HAP-1 (cell line): ENCODE data around the gene CABCOCO1.

Source experiments
- DNase-seq, 2 experiments: peaks; one replicate each; pipeline ENCODE4 v3.0.0-alpha.2; 2016 to 2020; ENCODE audit warnings: low spot score in 2 of 2
- H3K27me3 ChIP-seq: fragments of 250-450 bp; sonication (Bioruptor Pico); 2 replicates; pipeline ENCODE4 v1.5.1; 2020; ENCODE audit warnings: low read depth, mild to moderate bottlenecking, moderate library complexity
- H3K36me3 ChIP-seq: fragments of 250-450 bp; sonication (Bioruptor Pico); replicated peaks from 2 replicates; pipeline ENCODE4 v1.5.1; 2020; ENCODE audit warnings: mild to moderate bottlenecking
- H3K4me1 ChIP-seq: fragments of 250-450 bp; sonication (Bioruptor Pico); 2 replicates; pipeline ENCODE4 v1.5.1; 2020; ENCODE audit warnings: mild to moderate bottlenecking
- H3K4me3 ChIP-seq: fragments of 250-450 bp; sonication (Bioruptor Pico); 2 replicates; pipeline ENCODE4 v1.5.1; 2020; ENCODE audit warnings: mild to moderate bottlenecking, moderate library complexity
- H3K9me3 ChIP-seq: fragments of 250-450 bp; sonication (Bioruptor Pico); 2 replicates; pipeline ENCODE4 v1.5.1; 2020; ENCODE audit warnings: mild to moderate bottlenecking, moderate library complexity
- in situ Hi-C: fragments of 300-500 bp; cut with MboI; formaldehyde crosslinking; loops from 3 replicates; pipeline ENCODE4 v1.14.3; 2020; ENCODE audit warnings: low sequenced_read_pairs, inconsistent platforms, mixed read lengths

The CABCOCO1 gene

GRCh38 chr10:61758433-61758832, 95.7 kb downstream of the CABCOCO1 start:
- no peaks in the 10 kb centered on the region for H3K27me3 ChIP-seq
- no peaks in the 10 kb centered on the region for H3K9me3 ChIP-seq
- H3K4me3 ChIP-seq, result no peak overlapping the region
- DNase-seq, result no peak
- in situ Hi-C loops, result no loop called here
- no peaks in the 10 kb centered on the region for H3K36me3 ChIP-seq
- H3K4me1 ChIP-seq, result peaks cover 25% of the 10 kb centered on the region

GRCh38 chr10:61759751-61760150, 97.0 kb downstream of the CABCOCO1 start:
- H3K36me3 ChIP-seq, result no peaks in the 10 kb centered on the region
- H3K9me3 ChIP-seq, result no peaks in the 10 kb centered on the region; the same call in 1 of the 2 replicates
- H3K4me1 ChIP-seq, result peaks cover 23% of the 10 kb centered on the region
- no peak for DNase-seq
- no peaks in the 10 kb centered on the region for H3K27me3 ChIP-seq
- in situ Hi-C loops, result no loop called here
- H3K4me3 ChIP-seq, result no peak overlapping the region

GRCh38 chr10:61760943-61761824, 98.5 kb downstream of the CABCOCO1 start:
- peaks cover 23% of the 10 kb centered on the region for H3K4me1 ChIP-seq
- no peak for DNase-seq
- in situ Hi-C loops, result no loop called here

GRCh38 chr10:61761825-61762217, 99.1 kb downstream of the CABCOCO1 start:
- H3K4me1 ChIP-seq, result peaks cover 25% of the 10 kb centered on the region
- H3K4me3 ChIP-seq, result no peak overlapping the region
- in situ Hi-C loops, result no loop called here
- H3K27me3 ChIP-seq, result no peaks in the 10 kb centered on the region
- no peak for DNase-seq
- no peaks in the 10 kb centered on the region; the same call in 1 of the 2 replicates for H3K9me3 ChIP-seq
- H3K36me3 ChIP-seq, result no peaks in the 10 kb centered on the region

More at GRCh38 chr10:61760943-61761824, 98.5 kb downstream of the CABCOCO1 start:
- Histone ChIP-seq H3K27me3 (no peaks in the 10 kb centered on the region), H3K36me3 (no peaks in the 10 kb centered on the region), H3K9me3 (no peaks in the 10 kb centered on the region; the same call in 1 of the 2 replicates), H3K4me3 (no peak overlapping the region)

- Histone ChIP-seq H3K36me3 (no peaks in the 10 kb centered on the region), H3K27me3 (no peaks in the 10 kb centered on the region), H3K4me1 (peaks cover 27% of the 10 kb centered on the region), H3K9me3 (no peaks in the 10 kb centered on the region; the same call in 1 of the 2 replicates), H3K4me3 (no peak overlapping the region)
- no peak for DNase-seq
- in situ Hi-C loops, result no loop called here
These were observed 101.0 kb downstream of the CABCOCO1 start for GRCh38 chr10:61763778-61764177.

- in situ Hi-C loops, result no loop called here
- DNase-seq, result no peak
These were observed 101.8 kb downstream of the CABCOCO1 start for GRCh38 chr10:61764486-61764885.

GRCh38 chr10:61765176-61766087, 102.7 kb downstream of the CABCOCO1 start:
- H3K4me1 ChIP-seq, result peaks cover 27% of the 10 kb centered on the region
- no peak overlapping the region for H3K4me3 ChIP-seq
- no peaks in the 10 kb centered on the region; the same call in 1 of the 2 replicates for H3K9me3 ChIP-seq
- no peak for DNase-seq
- H3K36me3 ChIP-seq, result no peaks in the 10 kb centered on the region
- H3K27me3 ChIP-seq, result no peaks in the 10 kb centered on the region
- in situ Hi-C loops, result no loop called here

More at GRCh38 chr10:61764486-61764885, 101.8 kb downstream of the CABCOCO1 start:
- Histone ChIP-seq H3K27me3 (no peaks in the 10 kb centered on the region), H3K9me3 (no peaks in the 10 kb centered on the region; the same call in 1 of the 2 replicates), H3K36me3 (no peaks in the 10 kb centered on the region), H3K4me1 (peaks cover 27% of the 10 kb centered on the region), H3K4me3 (no peak overlapping the region)

GRCh38 chr10:61766927-61767326, 104.2 kb downstream of the CABCOCO1 start:
- Histone ChIP-seq H3K4me3 (no peak overlapping the region), H3K27me3 (no peaks in the 10 kb centered on the region), H3K9me3 (no peaks in the 10 kb centered on the region; the same call in 1 of the 2 replicates), H3K36me3 (no peaks in the 10 kb centered on the region), H3K4me1 (peaks cover 16% of the 10 kb centered on the region)
- DNase-seq, result no peak
- in situ Hi-C loops, result no loop called here

GRCh38 chr10:61774031-61774430, 111.3 kb downstream of the CABCOCO1 start:
- H3K9me3 ChIP-seq, result no peaks in the 10 kb centered on the region
- no peaks in the 10 kb centered on the region for H3K27me3 ChIP-seq
- in situ Hi-C loops, result no loop called here
- H3K4me3 ChIP-seq, result no peak overlapping the region
- no peaks in the 10 kb centered on the region for H3K4me1 ChIP-seq
- no peaks in the 10 kb centered on the region for H3K36me3 ChIP-seq
- DNase-seq, result no peak

GRCh38 chr10:61775111-61775510, 112.4 kb downstream of the CABCOCO1 start:
- DNase-seq, result no peak
- Histone ChIP-seq H3K9me3 (no peaks in the 10 kb centered on the region), H3K27me3 (no peaks in the 10 kb centered on the region), H3K4me3 (no peak overlapping the region), H3K4me1 (no peaks in the 10 kb centered on the region), H3K36me3 (no peaks in the 10 kb centered on the region)
- in situ Hi-C loops, result no loop called here

GRCh38 chr10:61776615-61777266, 114.0 kb downstream of the CABCOCO1 start:
- Histone ChIP-seq H3K36me3 (no peaks in the 10 kb centered on the region), H3K27me3 (no peaks in the 10 kb centered on the region), H3K4me3 (no peak overlapping the region), H3K9me3 (no peaks in the 10 kb centered on the region), H3K4me1 (no peaks in the 10 kb centered on the region)
- in situ Hi-C loops, result no loop called here
- no peak for DNase-seq

GRCh38 chr10:61778137-61778536, 115.4 kb downstream of the CABCOCO1 start:
- H3K4me3 ChIP-seq, result no peak overlapping the region
- H3K4me1 ChIP-seq, result no peaks in the 10 kb centered on the region
- no peaks in the 10 kb centered on the region for H3K27me3 ChIP-seq
- no peaks in the 10 kb centered on the region for H3K36me3 ChIP-seq
- DNase-seq, result no peak
- no peaks in the 10 kb centered on the region for H3K9me3 ChIP-seq
- in situ Hi-C loops, result no loop called here

- Histone ChIP-seq H3K4me3 (no peak overlapping the region), H3K4me1 (no peaks in the 10 kb centered on the region), H3K27me3 (no peaks in the 10 kb centered on the region), H3K9me3 (no peaks in the 10 kb centered on the region), H3K36me3 (no peaks in the 10 kb centered on the region)
- DNase-seq, result no peak
- in situ Hi-C loops, result no loop called here
These were observed 116.5 kb downstream of the CABCOCO1 start for GRCh38 chr10:61779276-61779675.
